ENCODE results near the gene TTL.

- TF ChIP-seq, protein P1, sequence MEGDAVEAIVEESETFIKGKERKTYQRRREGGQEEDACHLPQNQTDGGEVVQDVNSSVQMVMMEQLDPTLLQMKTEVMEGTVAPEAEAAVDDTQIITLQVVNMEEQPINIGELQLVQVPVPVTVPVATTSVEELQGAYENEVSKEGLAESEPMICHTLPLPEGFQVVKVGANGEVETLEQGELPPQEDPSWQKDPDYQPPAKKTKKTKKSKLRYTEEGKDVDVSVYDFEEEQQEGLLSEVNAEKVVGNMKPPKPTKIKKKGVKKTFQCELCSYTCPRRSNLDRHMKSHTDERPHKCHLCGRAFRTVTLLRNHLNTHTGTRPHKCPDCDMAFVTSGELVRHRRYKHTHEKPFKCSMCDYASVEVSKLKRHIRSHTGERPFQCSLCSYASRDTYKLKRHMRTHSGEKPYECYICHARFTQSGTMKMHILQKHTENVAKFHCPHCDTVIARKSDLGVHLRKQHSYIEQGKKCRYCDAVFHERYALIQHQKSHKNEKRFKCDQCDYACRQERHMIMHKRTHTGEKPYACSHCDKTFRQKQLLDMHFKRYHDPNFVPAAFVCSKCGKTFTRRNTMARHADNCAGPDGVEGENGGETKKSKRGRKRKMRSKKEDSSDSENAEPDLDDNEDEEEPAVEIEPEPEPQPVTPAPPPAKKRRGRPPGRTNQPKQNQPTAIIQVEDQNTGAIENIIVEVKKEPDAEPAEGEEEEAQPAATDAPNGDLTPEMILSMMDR (IDR thresholded peaks at IDR 0.05 in 8 of 11, conservative IDR thresholded peaks at IDR 0.05 in 3 of 11): no peak
- TF ChIP-seq POLR2A (IDR thresholded peaks at IDR 0.05) (no peak), POLR2AphosphoS5 (IDR thresholded peaks at IDR 0.05) (no peak)
These were observed 5.5 kb downstream of the TTL start for GRCh38 chr2:112487444-112487961.

Data from spleen (tissue), 7 donors.